Measurements from ENCODE around the gene CYTH3.

The CYTH3 gene

GRCh38 chr7:6123843-6124242 is 148.6 kb downstream of the CYTH3 start:
- TF ChIP-seq, protein P1, sequence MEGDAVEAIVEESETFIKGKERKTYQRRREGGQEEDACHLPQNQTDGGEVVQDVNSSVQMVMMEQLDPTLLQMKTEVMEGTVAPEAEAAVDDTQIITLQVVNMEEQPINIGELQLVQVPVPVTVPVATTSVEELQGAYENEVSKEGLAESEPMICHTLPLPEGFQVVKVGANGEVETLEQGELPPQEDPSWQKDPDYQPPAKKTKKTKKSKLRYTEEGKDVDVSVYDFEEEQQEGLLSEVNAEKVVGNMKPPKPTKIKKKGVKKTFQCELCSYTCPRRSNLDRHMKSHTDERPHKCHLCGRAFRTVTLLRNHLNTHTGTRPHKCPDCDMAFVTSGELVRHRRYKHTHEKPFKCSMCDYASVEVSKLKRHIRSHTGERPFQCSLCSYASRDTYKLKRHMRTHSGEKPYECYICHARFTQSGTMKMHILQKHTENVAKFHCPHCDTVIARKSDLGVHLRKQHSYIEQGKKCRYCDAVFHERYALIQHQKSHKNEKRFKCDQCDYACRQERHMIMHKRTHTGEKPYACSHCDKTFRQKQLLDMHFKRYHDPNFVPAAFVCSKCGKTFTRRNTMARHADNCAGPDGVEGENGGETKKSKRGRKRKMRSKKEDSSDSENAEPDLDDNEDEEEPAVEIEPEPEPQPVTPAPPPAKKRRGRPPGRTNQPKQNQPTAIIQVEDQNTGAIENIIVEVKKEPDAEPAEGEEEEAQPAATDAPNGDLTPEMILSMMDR (IDR thresholded peaks at IDR 0.05; ENCODE audit: low read length, missing control alignments), result no peak
- H3K4me3 ChIP-seq (replicated peaks; ENCODE audit: low read depth, low read length), result no peak overlapping the region
- DNase-seq (ENCODE audit: low read depth), result no peak

DNA sequence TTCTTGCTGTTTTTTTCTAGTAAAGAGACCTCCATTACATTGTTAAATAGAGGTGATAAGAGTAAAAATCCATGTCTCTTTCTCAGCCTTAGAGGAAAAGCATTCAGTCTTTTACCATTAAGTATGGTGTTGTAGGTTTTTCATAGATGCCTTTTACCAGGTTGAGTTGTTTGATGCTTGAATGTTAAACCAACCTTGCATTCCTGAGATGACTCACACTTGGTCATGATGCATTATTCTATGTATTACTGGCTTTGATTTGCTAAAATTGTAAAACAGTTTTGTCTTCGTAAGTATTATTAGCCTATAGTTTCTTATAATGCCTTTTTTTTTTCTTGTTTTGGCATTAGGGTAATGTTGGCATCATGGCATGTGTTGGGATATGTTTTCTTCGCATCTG is 151.3 kb downstream of the CYTH3 start:
- TF ChIP-seq, protein P1 (IDR thresholded peaks at IDR 0.05; ENCODE audit: low read length, missing control alignments), result no peak
- no peak overlapping the region for H3K4me3 ChIP-seq (replicated peaks; ENCODE audit: low read depth, low read length)
- DNase-seq (ENCODE audit: low read depth), result peak; percentile 33

DNA sequence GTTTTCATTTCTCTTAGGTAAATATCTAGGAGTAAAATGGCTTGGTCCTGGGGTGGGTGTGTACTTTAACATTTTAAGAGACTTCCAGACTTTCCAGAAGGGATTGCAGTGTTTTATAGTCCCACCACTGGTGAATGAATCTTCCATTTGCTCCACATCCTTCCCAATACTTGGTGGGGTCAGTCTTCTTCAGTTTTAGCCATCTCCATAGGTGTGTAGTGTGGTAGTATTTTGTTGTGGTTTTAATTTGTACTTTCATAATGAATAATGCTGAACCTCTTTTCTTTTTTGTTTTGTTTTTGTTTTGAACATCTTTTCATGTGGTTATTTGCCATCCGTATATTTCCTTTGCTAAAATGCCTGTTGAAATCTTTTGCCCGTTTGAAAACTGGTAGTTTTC is 154.9 kb downstream of the CYTH3 start:
- no peak for DNase-seq (ENCODE audit: low read depth)
- TF ChIP-seq, protein P1 (IDR thresholded peaks at IDR 0.05; ENCODE audit: low read length, missing control alignments), result no peak
- no peak overlapping the region for H3K4me3 ChIP-seq (replicated peaks; ENCODE audit: low read depth, low read length)

GRCh38 chr7:6116211-6116610 is 156.2 kb downstream of the CYTH3 start:
- H3K4me3 ChIP-seq (replicated peaks; ENCODE audit: low read depth, low read length), result no peak overlapping the region
- DNase-seq (ENCODE audit: low read depth), result no peak
- TF ChIP-seq, protein P1 (IDR thresholded peaks at IDR 0.05; ENCODE audit: low read length, missing control alignments), result no peak

Measured in fibroblast of pulmonary artery (primary cell).